KBM-7 (cell line): ENCODE data around the gene PPP1R1A.
A peak's percentile ranks its signal among the peaks of the same experiment; 100 is the strongest.

Source experiments
- DNase-seq: peaks from one replicate; pipeline ENCODE4 v3.0.0-alpha.2; 2015
- in situ Hi-C: fragments of 300-500 bp; cut with MboI; formaldehyde crosslinking; loops from 2 replicates; pipeline ENCODE4 v1.14.3; 2020; ENCODE audit warnings: low sequenced_read_pairs, low pct_unique_long_range_greater_than_20kb, mixed read lengths

Gene PPP1R1A

DNA sequence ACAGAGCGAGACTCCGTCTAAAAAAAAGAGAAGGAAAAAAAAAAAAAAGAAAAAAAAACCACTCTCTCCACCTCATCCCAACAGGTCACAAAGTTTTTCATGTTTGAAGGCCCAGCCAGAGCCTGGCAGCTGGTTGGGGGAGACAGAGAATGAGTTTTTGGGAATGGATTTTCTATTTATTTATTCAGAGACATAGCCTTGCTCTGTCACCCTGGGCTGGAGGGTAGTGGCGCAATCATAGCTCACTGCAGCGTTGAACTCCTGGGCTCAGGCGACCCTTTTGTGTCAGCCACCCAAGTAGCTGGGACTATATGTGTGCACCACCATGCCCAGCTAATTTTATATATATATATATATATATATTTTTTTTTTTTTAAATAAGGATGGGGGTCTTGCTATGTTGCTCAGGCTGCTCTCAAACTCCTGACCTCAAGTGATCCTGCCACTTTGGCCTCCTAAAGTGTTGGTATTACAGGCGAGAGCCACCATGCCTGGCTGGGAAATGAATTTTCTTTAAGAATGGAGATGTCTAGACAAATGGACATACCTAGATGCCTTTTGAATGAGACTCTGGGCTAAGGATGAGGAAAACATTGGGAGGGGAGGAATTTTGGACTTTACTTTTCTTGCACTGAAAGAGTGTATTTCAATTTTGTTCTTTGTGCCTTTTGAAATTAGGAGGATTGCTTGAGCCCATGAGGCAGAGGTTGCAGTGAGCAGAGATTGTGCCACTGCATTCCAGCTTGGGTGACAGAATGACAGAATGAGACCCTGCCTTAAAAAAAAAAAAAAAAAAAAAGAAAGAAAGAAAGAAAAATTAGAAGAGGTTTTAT, 16.9 kb upstream of the PPP1R1A start:
- in situ Hi-C loops, result no loop called here
- DNase-seq, result no peak

DNA sequence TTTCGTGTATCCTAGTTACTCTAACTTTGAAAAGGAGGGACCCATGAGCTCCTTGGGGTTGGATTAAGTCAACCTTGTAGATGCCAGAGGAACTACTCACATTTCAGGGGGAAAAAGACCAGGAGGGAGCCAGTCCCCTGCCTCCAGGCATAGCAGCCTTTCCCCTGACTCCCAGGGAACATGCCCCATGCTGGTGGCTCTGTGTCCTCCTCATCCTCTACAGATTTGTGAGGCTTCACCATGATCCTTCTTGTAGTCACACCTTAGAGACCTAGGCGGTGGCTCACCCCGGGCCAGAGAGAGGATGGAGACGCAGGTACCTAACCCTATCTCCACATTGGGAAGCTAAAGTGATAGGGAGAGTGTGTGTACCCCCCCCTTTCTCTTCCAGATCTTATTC, 16.0 kb upstream of the PPP1R1A start:
- DNase-seq, result no peak
- in situ Hi-C loops, result no loop called here

DNA sequence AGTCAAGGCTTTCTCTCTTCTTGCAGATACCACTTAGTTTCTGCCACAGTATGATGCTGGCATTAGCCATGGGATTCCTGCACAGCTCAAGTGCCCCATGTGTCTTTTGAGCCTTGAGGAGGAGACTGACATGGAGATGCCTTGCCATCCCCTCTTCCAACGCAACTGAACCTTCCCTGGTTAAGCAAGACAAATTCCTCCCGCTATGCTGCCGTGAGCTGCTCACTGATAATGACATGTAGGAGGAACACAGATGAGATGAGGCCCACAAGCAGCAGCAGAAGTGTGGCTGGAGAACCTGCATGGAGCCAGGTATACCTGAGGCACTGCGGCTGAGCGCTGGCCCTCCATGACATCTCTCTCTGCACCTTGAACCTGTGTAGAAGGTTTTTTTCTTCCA, 15.4 kb upstream of the PPP1R1A start:
- no peak for DNase-seq
- in situ Hi-C loops, result no loop called here

DNA sequence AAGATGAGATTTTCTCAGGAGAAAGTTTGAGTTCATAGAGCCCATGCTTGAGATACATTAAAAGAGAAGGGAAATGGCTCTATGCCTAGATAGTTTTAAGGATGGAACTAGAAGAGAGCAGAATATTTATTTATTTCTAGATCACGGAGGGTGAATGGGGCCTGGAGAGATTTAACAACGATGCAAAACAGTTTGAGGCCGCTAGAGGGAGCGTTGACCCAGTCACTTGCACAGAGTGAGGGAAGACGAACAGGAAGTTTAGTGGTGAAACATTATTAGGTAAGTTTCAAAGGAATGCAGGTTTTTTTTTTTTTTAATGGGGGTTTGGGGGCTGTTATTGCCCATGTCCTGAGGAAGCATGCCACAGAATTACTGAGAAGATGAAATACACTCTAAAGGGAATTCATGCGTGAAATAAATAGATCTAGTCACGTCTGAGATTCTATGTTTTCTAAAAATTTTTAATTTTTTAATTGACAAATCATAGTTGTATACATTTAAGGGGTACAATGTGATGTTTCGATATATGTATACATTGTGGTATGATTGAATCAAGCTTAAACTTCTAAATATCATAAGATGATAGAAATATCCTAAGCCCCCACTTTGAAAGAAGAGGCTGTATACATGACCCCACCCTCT, 14.8 kb upstream of the PPP1R1A start:
- in situ Hi-C loops, result no loop called here
- DNase-seq, result peak; percentile 82

DNA sequence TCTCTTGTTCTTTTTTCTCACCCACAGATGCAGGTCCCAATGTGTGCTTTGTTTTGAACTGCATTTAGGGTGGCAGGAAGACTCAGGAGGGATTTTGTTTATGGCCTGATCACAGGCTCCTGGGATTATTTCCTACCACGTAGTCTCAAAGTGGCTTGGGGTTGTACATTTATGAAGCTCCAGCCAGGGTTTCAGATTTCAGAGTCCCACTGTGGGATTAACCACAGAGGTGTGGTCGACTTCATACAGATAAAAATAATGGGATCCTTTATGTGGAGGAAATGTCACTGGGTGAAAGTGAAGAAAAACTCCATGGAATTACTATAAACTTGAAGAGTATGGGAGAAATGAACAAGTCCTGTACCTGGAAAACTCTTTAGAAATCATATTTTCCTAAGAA, 14.2 kb upstream of the PPP1R1A start:
- no peak for DNase-seq
- in situ Hi-C loops, result no loop called here

DNA sequence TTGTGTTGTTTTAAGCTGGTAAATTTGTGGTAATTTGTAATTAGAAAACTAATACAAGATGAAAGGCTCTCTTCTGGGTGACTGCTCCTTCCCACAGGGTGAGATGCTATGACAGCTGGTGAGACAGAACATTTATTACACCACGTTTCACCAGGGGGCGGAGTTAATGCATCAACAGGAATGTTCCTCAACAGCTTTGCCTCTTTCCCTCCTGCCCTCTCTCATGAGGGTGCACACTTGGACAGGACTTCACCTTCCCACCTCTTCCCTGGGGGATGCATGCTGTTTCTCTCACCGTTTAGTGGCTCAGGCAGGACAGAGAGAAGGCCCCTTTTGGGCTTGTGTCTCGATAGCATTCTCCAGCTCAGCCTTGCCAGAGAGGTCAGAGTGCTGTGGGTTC, 13.4 kb upstream of the PPP1R1A start:
- no peak for DNase-seq
- in situ Hi-C loops, result no loop called here

DNA sequence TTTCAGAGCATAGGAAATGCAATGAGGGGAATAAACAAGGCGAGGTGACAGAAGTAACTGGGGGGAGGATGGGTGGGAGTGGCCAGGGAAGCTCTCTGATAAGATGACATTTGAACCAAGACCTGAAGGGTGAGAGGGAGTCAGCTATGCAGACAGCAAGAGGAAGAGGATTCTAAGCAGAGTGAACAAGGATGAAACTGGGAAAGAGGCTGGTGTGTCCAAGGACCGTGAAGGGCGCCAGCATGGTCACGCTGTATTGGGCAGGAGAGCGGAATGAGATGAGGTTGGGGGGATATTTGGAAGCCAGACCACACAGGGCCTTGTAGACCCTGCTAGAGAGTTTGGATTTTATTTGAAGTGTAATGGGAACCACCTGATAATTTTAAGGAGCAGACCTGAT, 10.5 kb upstream of the PPP1R1A start:
- DNase-seq, result no peak
- in situ Hi-C loops, result no loop called here

DNA sequence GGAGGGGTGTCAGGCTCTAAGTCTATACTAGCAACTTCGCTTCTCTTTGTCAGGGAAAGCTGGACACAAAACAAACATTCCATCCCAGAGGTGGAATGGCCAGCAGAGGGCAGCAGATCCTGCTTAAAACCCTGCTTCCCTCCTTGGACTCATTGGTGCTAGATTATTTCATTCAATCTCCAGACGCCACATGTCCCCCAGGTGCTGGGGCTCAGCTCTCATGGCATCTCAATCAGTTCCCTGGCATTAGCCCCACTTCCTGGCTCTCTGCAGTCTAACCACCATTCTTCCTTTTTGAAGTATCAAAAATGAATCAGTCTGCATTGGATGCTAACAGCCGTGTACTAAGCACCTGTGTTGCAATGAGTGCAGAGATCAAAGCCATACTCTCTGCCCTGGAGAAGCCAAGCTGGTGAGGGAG, 8.1 kb upstream of the PPP1R1A start:
- in situ Hi-C loops, result no loop called here
- DNase-seq, result peak; percentile 80

DNA sequence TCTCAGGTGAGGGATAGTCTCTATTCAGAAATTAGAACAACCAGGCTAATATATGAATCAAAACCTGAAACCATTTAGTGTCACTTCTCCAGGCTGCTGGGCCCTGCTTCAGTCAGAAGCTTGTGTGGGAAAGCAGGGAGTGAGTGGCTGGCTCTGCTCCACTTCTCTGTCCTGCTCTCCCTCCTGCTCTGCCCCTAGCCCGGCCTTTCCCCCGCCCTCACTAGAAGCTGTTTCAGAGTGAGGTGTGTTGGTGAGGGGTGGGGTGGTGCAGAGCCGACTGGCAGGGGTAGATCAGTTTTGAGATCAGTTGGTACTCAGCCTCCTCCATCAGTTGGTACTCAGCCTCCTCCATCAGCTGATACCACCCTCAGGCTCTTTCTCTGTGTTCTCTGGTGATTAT, 7.0 kb upstream of the PPP1R1A start:
- in situ Hi-C loops, result no loop called here

DNA sequence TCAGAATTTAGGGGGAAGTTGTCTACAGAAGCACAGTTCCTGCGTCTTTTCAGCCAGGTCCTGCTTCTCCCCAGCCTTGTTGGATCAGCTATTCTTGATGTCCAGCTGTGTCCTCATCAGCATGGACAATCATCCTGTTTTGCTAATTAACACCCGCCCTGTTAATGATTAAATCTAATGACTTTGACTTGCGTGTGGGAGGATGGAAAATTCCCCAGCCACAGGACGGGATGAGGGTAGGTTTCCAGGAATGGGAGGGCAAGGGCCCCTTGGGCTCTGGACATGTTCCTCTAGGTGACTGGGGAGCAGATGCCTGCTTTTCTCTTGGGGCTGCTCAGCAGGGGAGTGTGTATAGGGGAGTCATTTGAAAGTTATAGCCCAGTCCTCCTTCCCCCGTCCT, 5.3 kb upstream of the PPP1R1A start:
- no peak for DNase-seq
- in situ Hi-C loops, result no loop called here

More for the DNA sequence above, 7.0 kb upstream of the PPP1R1A start:
- no peak for DNase-seq

DNA sequence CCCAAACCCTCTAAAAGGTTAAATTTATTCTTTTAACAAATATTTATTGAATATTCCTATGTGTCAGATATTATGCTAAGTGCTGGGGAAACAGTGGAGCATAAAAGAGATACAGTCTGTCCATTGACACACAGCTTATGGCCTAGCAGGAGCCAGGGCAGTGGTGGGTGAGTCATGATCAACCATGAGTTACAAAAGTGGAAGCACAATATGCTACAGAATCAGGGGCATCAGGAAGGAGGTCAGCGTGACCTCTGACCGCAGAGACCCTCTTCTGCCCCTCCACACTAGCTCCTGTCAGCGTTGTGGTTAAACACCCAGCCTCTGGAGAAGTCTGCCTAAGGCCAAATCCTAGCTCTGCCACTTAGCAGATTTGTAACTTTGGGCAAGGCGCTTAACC, 4.7 kb upstream of the PPP1R1A start:
- DNase-seq, result peak; percentile 15
- in situ Hi-C loops, result no loop called here

DNA sequence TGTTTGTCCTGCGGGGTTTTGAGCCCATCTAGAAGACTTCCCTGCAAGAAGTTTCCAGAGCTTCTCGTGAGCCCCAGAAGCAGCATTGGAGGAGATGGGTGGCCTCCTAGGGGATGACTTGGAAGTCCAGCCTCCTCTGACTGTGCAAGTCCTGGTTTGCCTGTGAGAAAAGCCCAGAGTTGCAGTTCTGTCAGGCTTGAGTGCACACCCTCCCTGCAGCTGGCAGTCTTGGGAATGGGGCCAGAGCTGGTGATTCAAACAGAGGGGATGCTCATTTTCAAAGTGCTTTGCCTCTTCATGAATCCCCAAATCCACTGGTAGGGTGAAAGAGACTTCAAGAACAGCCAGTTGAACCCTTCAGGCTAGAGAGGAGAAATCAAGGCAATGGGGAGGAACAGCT, 3.9 kb upstream of the PPP1R1A start:
- in situ Hi-C loops, result no loop called here
- no peak for DNase-seq

DNA sequence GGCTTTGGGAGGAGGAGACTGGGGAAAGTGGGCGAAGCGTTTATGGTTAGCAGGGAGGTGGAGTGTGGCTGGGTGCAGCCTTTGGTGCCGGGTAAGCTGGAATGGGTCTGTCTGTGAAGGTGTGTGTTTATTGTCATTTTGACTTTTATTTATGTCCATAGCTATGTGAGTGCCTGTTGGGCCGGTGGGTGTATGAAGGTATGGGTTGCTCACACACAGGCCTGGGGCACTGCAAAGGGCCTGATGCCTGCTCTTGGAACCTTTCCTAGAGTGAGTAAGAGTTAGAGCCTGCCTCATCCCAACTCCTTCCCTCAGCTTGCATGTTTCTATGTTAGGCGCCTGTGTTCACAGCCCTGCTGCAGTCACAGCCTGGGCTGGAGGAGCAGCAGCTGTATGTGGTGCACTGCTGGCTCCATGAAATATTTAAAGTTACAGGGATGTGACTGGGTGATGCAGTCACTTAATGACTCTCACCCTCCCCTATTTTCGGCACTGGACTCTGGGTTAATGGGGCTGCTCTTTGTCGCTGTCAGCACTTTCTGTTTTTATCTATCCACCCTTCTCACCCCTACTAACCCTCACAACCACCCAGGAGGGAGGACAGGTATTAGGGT, 2.6 kb upstream of the PPP1R1A start:
- in situ Hi-C loops, result no loop called here
- no peak for DNase-seq

DNA sequence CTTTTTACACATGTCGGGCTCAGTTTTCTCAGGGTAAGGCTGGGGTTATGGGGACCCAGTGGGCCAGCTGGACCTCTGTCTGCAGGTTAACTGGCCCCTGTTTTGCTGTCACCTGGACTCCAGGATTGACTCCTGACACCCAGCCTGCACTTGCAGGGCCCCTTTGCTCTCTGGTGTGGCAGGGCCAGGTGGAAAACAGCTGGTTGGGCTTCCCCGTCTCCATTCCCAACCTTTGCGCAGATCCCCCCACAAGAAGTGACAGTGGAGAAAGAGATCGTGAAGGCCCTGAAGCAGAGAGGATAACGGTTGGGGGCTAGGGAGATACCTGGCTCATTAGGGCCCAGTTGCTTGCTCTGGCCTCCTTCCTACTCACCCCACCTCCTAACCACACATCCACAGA, 1.5 kb upstream of the PPP1R1A start:
- no peak for DNase-seq
- in situ Hi-C loops, result no loop called here

DNA sequence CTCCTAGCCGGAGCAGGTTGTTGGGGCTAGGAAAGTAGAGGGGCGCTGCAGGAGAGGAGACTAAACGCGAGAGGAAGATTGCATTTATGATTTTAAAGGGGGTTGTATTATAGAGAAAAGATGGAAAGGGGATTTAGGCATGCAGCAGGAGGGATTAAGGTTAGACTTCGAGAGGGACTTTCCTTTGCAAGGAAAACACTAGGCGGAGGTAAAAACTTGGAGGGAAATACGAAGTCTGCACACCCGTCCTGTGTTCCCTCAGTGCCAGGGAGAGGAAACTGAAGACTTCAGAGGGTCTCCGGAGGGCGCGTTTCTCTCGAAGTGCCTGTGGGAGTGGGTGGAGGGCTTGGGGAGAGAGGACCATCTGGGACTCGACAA, 420 bp upstream of the PPP1R1A start:
- DNase-seq, result no peak
- in situ Hi-C loops, result no loop called here

DNA sequence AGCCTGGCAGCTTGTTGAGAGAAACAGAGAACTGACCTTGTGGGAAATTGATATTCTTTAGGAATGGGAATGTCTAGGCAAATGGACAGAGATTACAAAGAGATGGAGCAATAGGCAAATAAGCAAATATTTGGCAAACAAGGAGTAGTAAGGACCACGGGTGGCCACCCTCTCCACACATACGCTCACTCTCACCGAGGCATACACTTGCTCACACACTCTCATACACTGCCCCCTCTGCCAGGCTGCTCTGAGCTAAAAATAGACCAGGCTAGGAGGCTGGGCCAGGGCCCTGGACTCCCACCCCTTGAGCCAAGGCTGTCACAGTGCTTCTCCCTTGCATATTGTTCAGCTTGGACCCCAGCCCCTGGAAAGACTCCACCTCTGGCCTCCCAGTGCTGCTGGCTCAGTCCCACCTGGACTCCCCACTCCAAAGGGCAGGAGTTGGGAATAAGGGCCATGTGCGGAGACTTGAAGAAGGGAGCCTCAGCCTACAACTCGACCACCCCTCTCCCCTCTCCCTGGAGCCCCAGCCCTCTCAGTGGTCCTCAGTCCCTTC, 1.1 kb downstream of the PPP1R1A start:
- no peak for DNase-seq
- in situ Hi-C loops, result no loop called here

DNA sequence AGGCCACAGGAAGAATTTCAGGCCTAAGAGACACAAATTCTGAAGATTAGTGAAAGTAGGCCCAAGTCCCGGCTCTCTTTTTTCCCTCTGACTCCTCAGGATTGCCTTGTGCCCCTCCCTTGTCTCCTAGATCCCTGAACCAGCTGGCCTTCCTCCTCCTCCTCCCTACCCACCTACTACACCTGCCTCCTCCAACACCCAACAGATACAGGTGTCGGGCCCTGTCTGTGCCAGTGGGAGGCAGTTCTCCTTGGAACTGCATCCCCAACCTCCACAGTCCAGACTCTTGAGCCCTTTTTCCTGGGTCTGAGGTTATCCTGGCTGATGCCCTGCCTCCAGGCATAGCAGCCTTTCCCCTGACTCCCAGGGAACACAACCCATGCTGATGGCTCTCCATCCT, 1.8 kb downstream of the PPP1R1A start:
- no peak for DNase-seq
- in situ Hi-C loops, result no loop called here

DNA sequence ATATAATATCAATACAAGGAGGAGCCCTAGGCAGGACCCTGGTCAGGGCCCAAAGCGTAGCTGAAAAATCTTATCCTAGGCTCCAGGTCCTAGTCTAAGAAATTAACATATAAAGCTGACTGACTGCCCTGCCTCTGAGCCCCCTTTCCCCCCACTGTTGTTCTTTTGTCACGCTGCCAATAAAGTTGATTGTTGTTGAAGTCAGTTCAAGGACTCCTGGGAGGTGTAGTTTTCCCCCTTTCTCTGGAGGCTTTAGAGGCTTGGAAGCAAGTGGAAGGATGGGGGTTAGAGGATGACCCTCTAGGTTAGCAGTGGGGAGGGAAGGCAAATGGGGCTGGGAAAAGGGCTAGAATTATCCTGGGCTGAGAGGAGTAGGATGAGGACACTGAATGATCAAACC, 3.2 kb downstream of the PPP1R1A start:
- DNase-seq, result no peak
- in situ Hi-C loops, result no loop called here

DNA sequence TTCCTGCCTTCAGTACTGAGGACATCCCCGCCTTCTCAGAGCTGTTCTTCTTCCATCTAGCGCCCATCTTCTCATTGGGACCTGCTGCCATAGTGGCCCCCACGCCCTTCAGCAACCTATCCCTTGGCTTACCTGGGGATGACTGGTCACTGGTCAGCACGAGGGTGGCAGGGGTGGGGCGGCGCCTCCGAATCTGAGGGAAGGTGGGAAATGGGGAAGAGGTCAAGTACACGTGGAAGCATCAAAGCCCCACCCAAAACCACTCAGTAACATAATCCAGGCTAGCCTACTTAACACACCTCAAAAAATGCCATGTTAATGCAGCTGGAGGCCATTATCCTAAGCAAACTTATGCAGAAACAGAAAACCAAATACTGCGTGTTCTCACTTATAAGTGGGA, 4.3 kb downstream of the PPP1R1A start:
- in situ Hi-C loops, result no loop called here
- DNase-seq, result no peak

DNA sequence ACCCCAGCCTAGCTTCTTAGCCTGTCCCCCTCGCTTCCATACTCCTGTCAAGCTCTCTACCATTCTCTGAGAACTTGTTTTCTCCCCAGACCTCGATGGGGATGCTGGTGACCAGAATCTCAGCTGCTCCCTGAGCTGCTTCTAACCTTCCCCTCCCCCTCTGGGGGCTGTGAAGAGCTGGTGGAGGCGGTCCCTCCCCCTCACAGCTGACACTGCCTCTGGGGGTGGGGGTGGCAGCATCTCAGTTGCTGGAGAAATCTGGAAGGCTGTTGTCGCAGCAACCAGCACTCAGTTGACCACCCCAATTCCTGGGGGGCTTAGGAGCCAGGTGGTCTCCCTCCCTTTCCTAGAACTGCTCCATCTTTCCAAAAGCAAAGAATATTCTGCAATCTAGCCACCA, 4.7 kb downstream of the PPP1R1A start:
- no peak for DNase-seq
- in situ Hi-C loops, result no loop called here
